ENCODE data around the gene AMOTL2. TPM values are rescaled to one million over a fixed set of nuclear protein-coding genes. Genes with fewer than 3 reads are reported as not detected.

The AMOTL2 gene
- total and polyA plus RNA-seq, 2 experiments from 2014 or later, result 63.9 to 81.6 TPM

GRCh38 chr3:134388788-134389485 is 14.7 kb upstream of the AMOTL2 start:
- H3K4me1 ChIP-seq (ENCODE audit: insufficient read depth), result no peaks in the 10 kb centered on the region
- no peak overlapping the region for H3K4me2 ChIP-seq
- no peaks in the 10 kb centered on the region for H3K36me3 ChIP-seq (replicated peaks; ENCODE audit: insufficient read depth, low read depth)
- H3K4me3 ChIP-seq, result no peak overlapping the region
- 80% methylated on average over 10 of the region's 10 CpGs for WGBS (ENCODE audit: low lambda C conversion rate, missing lambda C conversion rate)
- no peaks in the 10 kb centered on the region for H4K20me1 ChIP-seq (ENCODE audit: insufficient read depth, poor library complexity, severe bottlenecking)
- no peaks in the 10 kb centered on the region for H3K9me2 ChIP-seq (replicated peaks; ENCODE audit: insufficient read depth)
- no peaks in the 10 kb centered on the region for H3K27me3 ChIP-seq
- DNase-seq (ENCODE audit: low spot score), result no peak
- TF ChIP-seq CTCF (IDR thresholded peaks at IDR 0.05; ENCODE audit: poor library complexity) (no peak), EZH2 (IDR thresholded peaks at IDR 0.05; ENCODE audit: borderline replicate concordance) (no peak)
- H3K27ac ChIP-seq, result no peak overlapping the region
- no peak overlapping the region for H2AFZ ChIP-seq
- no peaks in the 10 kb centered on the region for H3K9me3 ChIP-seq (ENCODE audit: low read depth)
- no peaks in the 10 kb centered on the region for H3K79me2 ChIP-seq

GRCh38 chr3:134388292-134388691 is 14.0 kb upstream of the AMOTL2 start:
- Histone ChIP-seq H3K9me3 (ENCODE audit: low read depth) (no peaks in the 10 kb centered on the region), H3K27me3 (no peaks in the 10 kb centered on the region), H3K36me3 (replicated peaks; ENCODE audit: insufficient read depth, low read depth) (no peaks in the 10 kb centered on the region), H3K4me1 (ENCODE audit: insufficient read depth) (no peaks in the 10 kb centered on the region), H2AFZ (no peak overlapping the region), H3K9me2 (replicated peaks; ENCODE audit: insufficient read depth) (no peaks in the 10 kb centered on the region), H3K4me2 (no peak overlapping the region), H3K4me3 (no peak overlapping the region), H3K27ac (no peak overlapping the region), H3K79me2 (no peaks in the 10 kb centered on the region), H4K20me1 (ENCODE audit: insufficient read depth, poor library complexity, severe bottlenecking) (no peaks in the 10 kb centered on the region)
- 83% methylated on average over 1 of the region's 1 CpG for WGBS (ENCODE audit: low lambda C conversion rate, missing lambda C conversion rate)
- no peak for DNase-seq (ENCODE audit: low spot score)
- TF ChIP-seq EZH2 (IDR thresholded peaks at IDR 0.05; ENCODE audit: borderline replicate concordance) (no peak), EZH2phosphoT487 (IDR thresholded peaks at IDR 0.05; ENCODE audit: low read depth, severe bottlenecking, unreplicated experiment) (no peak), CTCF (IDR thresholded peaks at IDR 0.05; ENCODE audit: poor library complexity) (no peak)

- no peak overlapping the region for H2AFZ ChIP-seq
- no peaks in the 10 kb centered on the region for H3K36me3 ChIP-seq (replicated peaks; ENCODE audit: insufficient read depth, low read depth)
- H3K27ac ChIP-seq, result no peak overlapping the region
- WGBS (ENCODE audit: low lambda C conversion rate, missing lambda C conversion rate), result 93% methylated on average over 3 of the region's 3 CpGs
- no peak for DNase-seq (ENCODE audit: low spot score)
- no peaks in the 10 kb centered on the region for H3K79me2 ChIP-seq
- no peaks in the 10 kb centered on the region for H3K27me3 ChIP-seq
- no peak for TF ChIP-seq EZH2 (IDR thresholded peaks at IDR 0.05; ENCODE audit: borderline replicate concordance)
- no peak for TF ChIP-seq EZH2phosphoT487 (IDR thresholded peaks at IDR 0.05; ENCODE audit: low read depth, severe bottlenecking, unreplicated experiment)
- TF ChIP-seq CTCF (IDR thresholded peaks at IDR 0.05; ENCODE audit: poor library complexity), result no peak
- no peaks in the 10 kb centered on the region for H3K4me1 ChIP-seq (ENCODE audit: insufficient read depth)
- no peak overlapping the region for H3K4me2 ChIP-seq
- no peaks in the 10 kb centered on the region for H3K9me2 ChIP-seq (replicated peaks; ENCODE audit: insufficient read depth)
- no peak overlapping the region for H3K4me3 ChIP-seq
- no peaks in the 10 kb centered on the region for H4K20me1 ChIP-seq (ENCODE audit: insufficient read depth, poor library complexity, severe bottlenecking)
- no peaks in the 10 kb centered on the region for H3K9me3 ChIP-seq (ENCODE audit: low read depth)
These were observed 13.0 kb upstream of the AMOTL2 start for GRCh38 chr3:134387293-134387692.

Data from hepatocyte (in vitro differentiated cells).